ENCODE measurements around the gene CHAF1B.

The CHAF1B gene

DNA sequence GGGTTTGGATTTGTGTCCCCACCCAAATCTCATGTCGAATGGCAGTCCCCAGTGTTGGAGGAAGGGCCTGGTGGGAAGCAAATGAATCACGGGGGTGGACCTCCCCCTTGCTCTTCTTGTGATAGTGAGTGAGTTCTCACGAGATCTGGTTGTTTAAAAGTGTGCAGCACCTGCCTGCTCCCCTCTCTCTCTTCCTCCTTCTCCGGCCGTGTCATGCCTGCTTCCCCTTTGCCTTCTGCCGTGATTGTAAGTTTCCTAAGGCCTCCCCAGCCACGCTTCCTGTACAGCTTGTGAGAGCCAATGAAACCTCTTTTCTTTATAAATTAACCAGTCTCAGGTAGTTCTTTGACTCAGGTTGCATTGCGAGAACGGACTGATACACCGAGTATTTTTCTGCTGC is 78.8 kb downstream of the CHAF1B start:
- no peak for DNase-seq (ENCODE audit: low spot score)

- no peak for DNase-seq (ENCODE audit: low spot score)
Measured at GRCh38 chr21:36464590-36464989, 79.4 kb downstream of the CHAF1B start.

DNA sequence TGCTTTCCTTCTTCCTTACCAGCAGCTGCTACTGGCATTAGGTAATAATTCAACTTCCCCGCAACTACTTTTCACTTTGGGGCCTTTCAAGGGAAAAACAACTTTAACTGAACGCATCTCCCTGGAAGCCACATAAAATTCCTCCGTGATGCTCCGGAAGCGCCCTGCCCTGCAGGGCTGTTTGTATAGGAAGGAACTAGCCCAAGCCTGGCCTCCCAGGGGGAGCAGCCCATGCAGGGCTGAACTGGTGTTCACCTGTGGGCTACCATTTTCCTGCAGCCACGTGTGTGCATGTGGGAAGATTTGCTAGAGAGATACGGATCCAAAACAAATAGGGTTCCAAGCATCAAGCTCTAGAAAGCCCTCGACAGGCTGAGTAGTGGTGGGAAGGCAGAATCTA is 80.3 kb downstream of the CHAF1B start:
- DNase-seq (ENCODE audit: low spot score) = no peak

DNA sequence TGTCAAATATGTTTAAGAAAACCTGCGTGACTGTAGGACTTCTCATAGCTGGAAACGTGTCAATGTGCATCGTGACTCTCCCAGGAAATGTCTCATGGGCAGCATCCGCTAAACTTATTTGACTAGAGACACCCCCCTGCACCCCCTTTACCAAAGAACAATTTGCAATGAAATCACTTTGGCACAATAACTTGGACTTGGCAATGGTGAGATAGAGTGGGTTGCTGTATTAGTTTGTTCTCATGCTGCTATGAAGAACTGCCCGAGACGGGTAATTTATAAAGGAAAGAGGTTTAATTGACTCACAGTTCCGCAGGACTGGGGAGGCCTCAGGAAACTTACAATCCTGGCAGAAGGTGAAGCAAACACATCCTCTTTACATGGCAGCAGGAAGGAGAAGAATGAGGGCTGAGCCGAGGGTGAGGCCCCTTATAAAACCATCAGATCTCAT is 80.9 kb downstream of the CHAF1B start:
- DNase-seq (ENCODE audit: low spot score) = no peak
